ENCODE measurements around the gene CD99.

CD99 gene

GRCh38 chrX:2676794-2677675 lies 14.1 kb upstream of the CD99 start:
- no peak for FAIRE-seq
- DNase-seq (ENCODE audit: insufficient read length, low spot score), result no peak
- TF ChIP-seq CTCF (IDR thresholded peaks at IDR 0.05; ENCODE audit: insufficient read depth, missing control alignments), result no peak

GRCh38 chrX:2677764-2678163 lies 13.3 kb upstream of the CD99 start:
- DNase-seq (ENCODE audit: insufficient read length, low spot score) (no peak), FAIRE-seq (no peak)
- TF ChIP-seq CTCF (IDR thresholded peaks at IDR 0.05; ENCODE audit: insufficient read depth, missing control alignments), result no peak

- FAIRE-seq (no peak), DNase-seq (ENCODE audit: insufficient read length, low spot score) (no peak)
- TF ChIP-seq CTCF (IDR thresholded peaks at IDR 0.05; ENCODE audit: insufficient read depth, missing control alignments), result no peak
Observed at GRCh38 chrX:2678583-2678982, 12.5 kb upstream of the CD99 start.

GRCh38 chrX:2679534-2680485 lies 11.3 kb upstream of the CD99 start:
- DNase-seq (ENCODE audit: insufficient read length, low spot score), result no peak

GRCh38 chrX:2680486-2681348 lies 10.4 kb upstream of the CD99 start:
- no peak for TF ChIP-seq CTCF (IDR thresholded peaks at IDR 0.05; ENCODE audit: insufficient read depth, missing control alignments)
- FAIRE-seq (no peak), DNase-seq (ENCODE audit: insufficient read length, low spot score) (no peak)

More at GRCh38 chrX:2679534-2680485, 11.3 kb upstream of the CD99 start:
- no peak for FAIRE-seq
- no peak for TF ChIP-seq CTCF (IDR thresholded peaks at IDR 0.05; ENCODE audit: insufficient read depth, missing control alignments)

GRCh38 chrX:2682565-2683177 lies 8.4 kb upstream of the CD99 start:
- FAIRE-seq, result no peak

More at GRCh38 chrX:2682565-2683177, 8.4 kb upstream of the CD99 start:
- DNase-seq (ENCODE audit: insufficient read length, low spot score), result no peak
- no peak for TF ChIP-seq CTCF (IDR thresholded peaks at IDR 0.05; ENCODE audit: insufficient read depth, missing control alignments)

All from D721Med (cell line).